Hepatocyte (in vitro differentiated cells): Measurements from ENCODE around the gene TNFRSF6B.

ENCODE experiments used
- CTCF ChIP-seq: fragments of 200-600 bp; sonication (generic); IDR thresholded peaks from 2 replicates; pipeline ENCODE4 v1.5.1; 2016; ENCODE audit warnings: antibody characterized with exemption, mild to moderate bottlenecking; ENCODE audit not compliant: poor library complexity
- EZH2 ChIP-seq: fragments of 200-600 bp; sonication (generic); IDR thresholded peaks from 2 replicates; pipeline ENCODE4 v1.6.1; 2016; ENCODE audit warnings: antibody characterized with exemption, mild to moderate bottlenecking, borderline replicate concordance

DNA sequence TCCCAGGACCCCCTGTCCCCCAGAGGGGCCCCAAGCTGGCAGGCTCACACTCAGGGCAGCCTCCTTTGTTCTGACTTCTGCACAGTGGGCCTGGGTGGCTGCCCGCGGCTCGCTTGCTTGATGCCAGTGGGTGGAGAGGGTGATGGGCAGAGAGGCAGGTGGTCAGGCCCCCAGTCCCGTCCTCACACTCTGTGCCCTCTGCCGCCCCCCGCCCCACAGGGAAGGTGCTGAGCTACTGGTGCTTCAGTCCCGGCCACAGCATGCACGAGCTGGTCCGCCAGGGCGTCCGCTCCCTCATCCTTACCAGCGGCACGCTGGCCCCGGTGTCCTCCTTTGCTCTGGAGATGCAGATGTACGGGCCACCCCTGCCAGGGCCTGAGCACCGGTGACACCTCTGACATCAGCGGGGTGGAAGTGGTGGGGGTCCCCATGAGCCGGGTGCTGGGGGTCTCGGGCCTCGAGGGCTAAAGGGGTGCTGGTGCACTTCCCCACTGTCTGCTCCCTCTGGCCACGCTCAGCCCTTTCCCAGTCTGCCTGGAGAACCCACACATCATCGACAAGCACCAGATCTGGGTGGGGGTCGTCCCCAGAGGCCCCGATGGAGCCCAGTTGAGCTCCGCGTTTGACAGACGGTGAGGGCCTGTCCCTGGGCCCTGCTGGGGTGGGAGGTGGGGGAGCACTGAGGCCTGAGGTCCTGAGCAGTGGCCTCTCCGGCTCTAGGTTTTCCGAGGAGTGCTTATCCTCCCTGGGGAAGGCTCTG lies 8.9 kb upstream of the TNFRSF6B start:
- TF ChIP-seq CTCF = no peak
- TF ChIP-seq EZH2 = no peak
